ENCODE data around the gene RUFY2.

RUFY2 gene

DNA sequence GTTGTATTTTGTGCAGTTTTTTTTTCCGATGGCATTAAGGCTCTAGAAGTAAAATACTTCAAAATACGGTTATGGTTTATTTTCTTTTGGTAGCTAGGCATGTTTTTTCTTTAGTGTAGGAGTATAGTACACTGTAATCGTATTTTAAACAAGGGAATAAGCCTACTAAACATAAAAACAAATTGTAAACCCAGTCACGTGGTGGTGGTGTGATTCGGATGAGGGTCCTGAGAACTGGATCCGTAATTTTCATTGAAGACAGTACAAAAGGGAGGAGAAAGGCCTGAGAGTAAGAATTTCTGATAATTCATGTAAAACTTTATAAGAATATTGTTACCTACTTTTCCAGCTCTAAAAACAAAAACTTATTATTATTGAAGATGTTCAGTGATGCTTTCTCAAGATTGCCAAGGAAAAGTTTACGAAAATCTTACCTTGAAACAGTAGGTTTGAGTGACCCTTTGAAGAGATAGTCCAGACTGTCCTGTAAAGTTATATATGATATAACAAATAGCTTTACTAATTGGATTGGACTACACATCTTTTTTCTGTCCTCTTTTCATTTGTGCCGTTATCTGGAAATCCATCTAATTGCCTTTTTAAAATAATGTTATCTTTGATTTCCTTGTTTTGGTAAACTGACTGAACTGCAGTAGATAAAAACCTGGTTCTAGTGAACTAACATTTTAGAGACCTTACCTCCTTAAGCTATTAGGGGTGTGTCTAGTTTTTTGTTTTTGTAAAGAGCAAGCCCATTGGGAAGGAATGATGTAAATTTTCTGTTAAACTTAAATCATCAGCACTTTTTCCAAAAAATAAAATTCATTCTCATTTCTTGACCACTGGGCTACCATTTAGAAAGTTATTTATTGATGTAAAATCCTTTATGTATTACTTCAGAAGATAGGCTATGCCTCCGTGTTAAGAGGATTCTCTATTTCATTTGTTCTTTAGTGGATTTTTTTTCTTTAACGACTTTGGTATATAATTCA, 73.3 kb downstream of the RUFY2 start:
- peaks cover 51% of the 10 kb centered on the region for H4K20me1 ChIP-seq (ENCODE audit: insufficient read depth)
- H3K79me2 ChIP-seq (ENCODE audit: insufficient read depth, low read depth), result peaks cover 72% of the 10 kb centered on the region
- TF ChIP-seq, protein P1, sequence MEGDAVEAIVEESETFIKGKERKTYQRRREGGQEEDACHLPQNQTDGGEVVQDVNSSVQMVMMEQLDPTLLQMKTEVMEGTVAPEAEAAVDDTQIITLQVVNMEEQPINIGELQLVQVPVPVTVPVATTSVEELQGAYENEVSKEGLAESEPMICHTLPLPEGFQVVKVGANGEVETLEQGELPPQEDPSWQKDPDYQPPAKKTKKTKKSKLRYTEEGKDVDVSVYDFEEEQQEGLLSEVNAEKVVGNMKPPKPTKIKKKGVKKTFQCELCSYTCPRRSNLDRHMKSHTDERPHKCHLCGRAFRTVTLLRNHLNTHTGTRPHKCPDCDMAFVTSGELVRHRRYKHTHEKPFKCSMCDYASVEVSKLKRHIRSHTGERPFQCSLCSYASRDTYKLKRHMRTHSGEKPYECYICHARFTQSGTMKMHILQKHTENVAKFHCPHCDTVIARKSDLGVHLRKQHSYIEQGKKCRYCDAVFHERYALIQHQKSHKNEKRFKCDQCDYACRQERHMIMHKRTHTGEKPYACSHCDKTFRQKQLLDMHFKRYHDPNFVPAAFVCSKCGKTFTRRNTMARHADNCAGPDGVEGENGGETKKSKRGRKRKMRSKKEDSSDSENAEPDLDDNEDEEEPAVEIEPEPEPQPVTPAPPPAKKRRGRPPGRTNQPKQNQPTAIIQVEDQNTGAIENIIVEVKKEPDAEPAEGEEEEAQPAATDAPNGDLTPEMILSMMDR (conservative IDR thresholded peaks at IDR 0.05; ENCODE audit: low read depth, low read length), result no peak
- peaks cover 49% of the 10 kb centered on the region for H3K4me1 ChIP-seq (ENCODE audit: low read depth, poor library complexity, severe bottlenecking)
- peak overlapping the region; percentile 86 for H3K4me2 ChIP-seq
- H3K27ac ChIP-seq, result peak overlapping the region; percentile 98; the same call in 1 of the 2 replicates
- H3K36me3 ChIP-seq (ENCODE audit: insufficient read depth), result peaks cover 4% of the 10 kb centered on the region; the same call in 1 of the 2 replicates
- no peaks in the 10 kb centered on the region for H3K27me3 ChIP-seq (ENCODE audit: insufficient read depth, low read depth)
- no peak overlapping the region for H2AFZ ChIP-seq (ENCODE audit: low read depth)
- H3K4me3 ChIP-seq (IDR thresholded peaks at IDR 0.05; ENCODE audit: insufficient read depth, low read depth, low read length), result no peak overlapping the region
- H3K9ac ChIP-seq, result peak overlapping the region; percentile 99

DNA sequence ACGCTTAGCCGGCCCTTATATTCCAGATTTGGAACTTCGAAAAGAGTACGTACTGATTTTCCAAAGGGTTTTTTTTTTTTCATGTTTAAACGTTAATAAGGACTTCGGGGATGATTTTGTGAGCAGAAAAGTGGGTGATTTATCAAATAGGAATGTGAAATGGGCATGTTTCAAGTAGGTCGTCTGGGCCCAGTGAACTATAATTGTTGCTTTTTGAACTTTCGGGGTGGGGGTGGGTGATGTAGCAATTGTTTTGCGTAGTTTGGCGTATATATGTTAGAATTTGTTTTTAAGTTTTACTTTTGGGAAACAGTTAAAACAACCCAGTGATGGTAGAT, 74.0 kb downstream of the RUFY2 start:
- peaks cover 65% of the 10 kb centered on the region for H3K79me2 ChIP-seq (ENCODE audit: insufficient read depth, low read depth)
- peak overlapping the region; percentile 38 for H3K4me3 ChIP-seq (IDR thresholded peaks at IDR 0.05; ENCODE audit: insufficient read depth, low read depth, low read length)
- H3K4me1 ChIP-seq (ENCODE audit: low read depth, poor library complexity, severe bottlenecking), result peaks cover 43% of the 10 kb centered on the region
- no peaks in the 10 kb centered on the region for H3K27me3 ChIP-seq (ENCODE audit: insufficient read depth, low read depth)
- H4K20me1 ChIP-seq (ENCODE audit: insufficient read depth), result peaks cover 51% of the 10 kb centered on the region
- H3K9ac ChIP-seq, result peak overlapping the region; percentile 99
- peak overlapping the region; percentile 98 for H3K27ac ChIP-seq
- H3K36me3 ChIP-seq (ENCODE audit: insufficient read depth), result no peaks in the 10 kb centered on the region
- peak overlapping the region; percentile 86 for H3K4me2 ChIP-seq
- TF ChIP-seq, protein P1 (conservative IDR thresholded peaks at IDR 0.05; ENCODE audit: low read depth, low read length), result no peak
- H2AFZ ChIP-seq (ENCODE audit: low read depth), result no peak overlapping the region

DNA sequence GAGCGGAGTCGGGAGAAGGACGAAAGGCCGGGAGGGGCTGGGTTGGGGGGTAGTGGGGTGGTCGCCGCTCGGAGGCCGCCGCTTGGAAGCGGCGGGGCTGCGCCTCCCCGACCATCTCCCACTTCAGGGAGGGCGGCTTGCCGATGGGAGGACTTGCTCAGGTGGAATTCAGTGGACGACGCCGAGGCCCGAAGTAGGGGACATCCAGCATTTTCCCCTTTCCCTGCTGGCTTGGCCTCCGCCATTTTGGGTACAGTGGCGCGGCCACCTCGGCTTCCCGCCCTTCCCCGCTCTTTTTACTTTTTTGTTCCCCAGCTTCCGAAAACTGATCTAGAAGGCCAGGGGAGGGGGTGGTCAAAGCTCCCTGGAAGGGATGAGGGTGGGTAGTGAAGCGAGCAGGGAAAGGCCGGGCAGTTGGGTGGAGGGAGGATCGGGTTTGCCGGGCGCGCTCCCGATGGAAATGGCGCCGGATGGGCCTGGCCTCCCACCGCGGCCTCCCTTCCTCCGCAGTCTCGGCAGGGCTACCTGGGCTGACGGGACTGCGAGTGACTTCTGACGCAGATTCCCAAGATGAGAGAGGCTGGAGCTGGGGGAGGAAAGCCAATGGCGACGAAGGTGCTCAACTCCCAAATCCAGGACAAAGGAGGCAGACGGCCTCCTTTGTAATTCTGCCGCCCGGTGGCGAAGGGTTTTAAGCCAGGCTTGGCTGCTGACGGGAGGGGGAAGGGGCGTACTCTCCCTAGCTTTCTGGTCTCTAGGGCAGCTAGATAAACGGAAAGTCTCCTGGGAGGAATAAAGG, 74.6 kb downstream of the RUFY2 start, which contains the start of gene PBLD:
PBLD (minus strand) TSS at position 670 of the 799 bp plus-strand sequence. CDS start 26,084 bp downstream, outside the sequence.
- Histone ChIP-seq H3K4me3 (IDR thresholded peaks at IDR 0.05; ENCODE audit: insufficient read depth, low read depth, low read length) (peak within 1 kb of the TSS; percentile 38), H3K79me2 (ENCODE audit: insufficient read depth, low read depth) (peaks cover 59% of the 10 kb centered on the region), H3K36me3 (ENCODE audit: insufficient read depth) (no peaks in the 10 kb centered on the region), H3K4me1 (ENCODE audit: low read depth, poor library complexity, severe bottlenecking) (peaks cover 39% of the 10 kb centered on the region), H3K27me3 (ENCODE audit: insufficient read depth, low read depth) (no peaks in the 10 kb centered on the region), H4K20me1 (ENCODE audit: insufficient read depth) (peaks cover 46% of the 10 kb centered on the region), H3K4me2 (peak within 1 kb of the TSS; percentile 87), H2AFZ (ENCODE audit: low read depth) (peak within 1 kb of the TSS; percentile 97; the same call in 1 of the 2 replicates), H3K27ac (peak within 1 kb of the TSS; percentile 98), H3K9ac (peak within 1 kb of the TSS; percentile 99)
- TF ChIP-seq, protein P1 (conservative IDR thresholded peaks at IDR 0.05; ENCODE audit: low read depth, low read length), result peak; percentile 28; the same call in 1 of the 2 replicates

DNA sequence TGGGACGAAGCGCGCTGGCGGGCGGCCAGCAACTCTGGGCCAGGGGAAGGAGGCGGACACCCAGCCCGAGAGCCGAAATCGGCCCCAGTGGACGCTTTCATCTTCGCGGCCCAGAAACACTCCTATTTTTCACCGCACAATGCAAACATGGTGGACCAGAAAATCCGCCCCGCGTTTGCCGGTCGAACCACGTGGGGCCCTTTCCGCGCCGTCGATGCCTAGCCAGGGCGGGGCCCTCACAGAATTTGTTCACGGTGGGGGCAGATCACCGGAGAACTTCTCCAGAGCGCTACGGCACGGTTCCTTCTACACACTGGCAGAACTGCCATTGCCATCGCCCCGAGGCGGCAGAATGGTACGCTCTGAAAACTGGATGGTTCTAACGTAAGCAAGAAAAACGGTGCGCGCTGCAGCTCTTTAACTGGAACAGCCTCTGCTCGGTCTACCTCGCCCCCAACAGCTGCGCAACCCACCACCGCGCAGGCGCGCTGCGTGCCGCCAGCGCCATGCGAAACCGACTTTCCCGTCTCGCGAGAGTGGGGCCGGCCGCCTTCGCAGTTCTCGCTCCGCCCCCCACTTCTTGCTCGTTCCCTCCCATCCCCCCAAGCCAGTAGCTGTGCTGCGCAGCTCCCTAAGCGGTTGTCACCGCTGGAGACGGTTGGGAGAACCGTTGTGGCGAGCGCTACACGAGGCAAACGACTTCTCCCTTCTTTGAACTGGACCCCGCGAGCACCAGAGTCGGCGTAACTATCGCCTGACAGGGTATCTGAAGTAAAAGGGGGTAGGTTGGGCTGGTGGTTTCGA, 75.4 kb downstream of the RUFY2 start, which contains the start of gene HNRNPH3:
HNRNPH3 (plus strand) TSS at position 610 of the 804 bp plus-strand sequence. CDS start 5,158 bp downstream, outside the sequence.
- H2AFZ ChIP-seq (ENCODE audit: low read depth), result peak within 1 kb of the TSS; percentile 97
- H3K9ac ChIP-seq, result peak within 1 kb of the TSS; percentile 99
- H3K4me1 ChIP-seq (ENCODE audit: low read depth, poor library complexity, severe bottlenecking), result peaks cover 31% of the 10 kb centered on the region
- H3K36me3 ChIP-seq (ENCODE audit: insufficient read depth), result no peaks in the 10 kb centered on the region
- H3K27me3 ChIP-seq (ENCODE audit: insufficient read depth, low read depth), result no peaks in the 10 kb centered on the region
- peaks cover 51% of the 10 kb centered on the region for H3K79me2 ChIP-seq (ENCODE audit: insufficient read depth, low read depth)
- TF ChIP-seq, protein P1 (conservative IDR thresholded peaks at IDR 0.05; ENCODE audit: low read depth, low read length), result no peak
- peak within 1 kb of the TSS; percentile 87 for H3K4me2 ChIP-seq
- peak within 1 kb of the TSS; percentile 98 for H3K27ac ChIP-seq
- H3K4me3 ChIP-seq (IDR thresholded peaks at IDR 0.05; ENCODE audit: insufficient read depth, low read depth, low read length), result peak within 1 kb of the TSS; percentile 38
- peaks cover 38% of the 10 kb centered on the region for H4K20me1 ChIP-seq (ENCODE audit: insufficient read depth)
